Testis (tissue), 2 donors: ENCODE measurements around the gene ARHGAP40.

Experiments
- CTCF ChIP-seq, 3 experiments: fragments of 450-650 bp in 2 of 3; fragments of 200-600 bp in 1 of 3; sonication (generic) in 1 of 3; IDR thresholded peaks; one replicate each; pipeline ENCODE4 v1.5.1; 2016 to 2019; ENCODE audit warnings: antibody characterized with exemption in 3 of 3, mild to moderate bottlenecking in 2 of 3, moderate library complexity in 1 of 3
- POLR2A ChIP-seq: fragments of 450-650 bp; IDR thresholded peaks from one replicate; pipeline ENCODE4 v1.6.1; 2017; ENCODE audit warnings: antibody characterized with exemption, mild to moderate bottlenecking, moderate library complexity

DNA sequence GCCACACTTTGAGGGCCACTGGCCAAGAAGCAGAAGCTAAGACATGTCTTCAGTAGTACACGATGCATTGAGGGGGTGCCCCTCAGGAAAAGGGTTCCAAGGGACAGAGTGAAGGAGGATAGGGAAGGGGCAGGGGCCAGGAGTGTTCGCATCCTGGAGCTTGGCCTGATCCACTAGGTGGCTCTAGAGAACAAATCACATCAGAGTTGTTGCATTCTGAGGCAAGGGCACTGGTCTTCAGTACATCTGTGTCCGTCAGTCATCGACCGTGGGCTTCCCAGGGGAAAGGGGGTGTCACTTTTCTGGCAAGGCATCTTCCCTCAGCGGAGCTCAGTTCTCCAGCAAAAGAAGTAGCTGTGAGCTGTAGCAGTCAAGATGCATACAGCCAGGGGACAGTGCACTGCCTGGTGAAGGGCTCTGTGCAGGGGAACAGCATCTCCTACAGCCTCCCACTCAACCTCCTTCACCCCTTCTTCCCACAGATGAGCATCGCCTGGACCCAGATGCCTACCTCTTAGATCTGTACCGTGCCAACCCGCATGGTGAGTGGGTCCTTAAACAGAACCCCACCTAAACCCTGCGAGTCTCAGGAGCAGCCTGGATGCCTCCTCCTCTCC lies 47.8 kb downstream of the ARHGAP40 start:
- no peak for TF ChIP-seq CTCF (IDR thresholded peaks at IDR 0.05)
- no peak for TF ChIP-seq POLR2A
